ENCODE results near the gene HLA-DRA. TPM values are rescaled to one million over a fixed set of nuclear protein-coding genes. Genes with fewer than 3 reads are reported as not detected.

Gene HLA-DRA
- total RNA-seq, 2 experiments from 2014 or later, result 58.8 to 73.7 TPM

Other genes with a start within 250 kb of the HLA-DRA start
- 10 to 100 TPM; 98.2 to 98.4 TPM for gene PBX2, start 249.7 kb upstream of the HLA-DRA start, total RNA-seq
- 100 to 1,000 TPM; 274 to 282 TPM for gene GPSM3, start 247.2 kb upstream of the HLA-DRA start, total RNA-seq
- under 1 TPM; 0.20 to 0.27 TPM for gene NOTCH4, start 215.8 kb upstream of the HLA-DRA start, total RNA-seq
- not detected for gene TSBP1, start 68.0 kb upstream of the HLA-DRA start, total RNA-seq
- not detected for gene BTNL2, start 32.7 kb upstream of the HLA-DRA start, total RNA-seq
- 10 to 100 TPM; 27.9 to 29.2 TPM for gene HLA-DRB5, start 90.4 kb downstream of the HLA-DRA start, total RNA-seq
- gene HLA-DRB1, start 150.0 kb downstream of the HLA-DRA start, total RNA-seq, result 10 to 100 TPM; 51.4 to 55.9 TPM
- 1 to 10 TPM; 4.7 to 5.2 TPM for gene HLA-DQA1, start 197.5 kb downstream of the HLA-DRA start, total RNA-seq
- gene HLA-DQB1, start 226.8 kb downstream of the HLA-DRA start, total RNA-seq, result 10 to 100 TPM; 24.1 to 26.0 TPM